ENCODE measurements around the gene BSND.

BSND gene

DNA sequence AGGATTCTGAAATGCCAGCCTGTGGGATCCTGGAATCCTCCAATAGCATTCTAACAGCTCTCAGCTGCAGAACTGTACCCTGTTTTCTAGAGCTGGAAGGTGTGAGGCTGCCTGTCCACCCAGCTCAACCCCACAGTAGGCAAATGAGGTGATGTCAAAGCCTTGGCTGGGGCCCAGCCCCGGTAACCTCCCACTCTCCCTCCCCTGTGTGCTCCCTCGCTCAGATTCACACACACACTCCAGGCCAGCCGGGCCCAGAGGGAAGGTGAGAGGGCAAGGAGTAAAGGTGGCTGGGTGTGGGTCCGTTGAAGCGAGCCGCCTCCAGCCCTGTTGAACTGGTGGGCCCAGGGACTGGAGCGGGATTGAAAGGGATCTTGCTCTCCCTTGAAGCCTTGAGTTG, at the start of gene BSND:
Gene BSND, plus strand, starts transcription at position 257 of the 400 bp plus-strand sequence. CDS start 254 bp downstream, outside the sequence.
- Histone ChIP-seq H3K27me3 (ENCODE audit: control insufficient read depth, insufficient read depth, low read length) (peaks cover 65% of the 10 kb centered on the region), H3K9ac (ENCODE audit: low read depth, low read length) (no peak within 1 kb of the TSS), H3K27ac (ENCODE audit: low read depth, low read length) (no peak within 1 kb of the TSS), H3K4me1 (ENCODE audit: control insufficient read depth, insufficient read depth, low read length) (peaks cover 35% of the 10 kb centered on the region), H3K9me3 (ENCODE audit: control insufficient read depth, insufficient read depth, low read length) (no peaks in the 10 kb centered on the region), H3K4me3 (ENCODE audit: low read depth, low read length) (no peak within 1 kb of the TSS), H3K36me3 (ENCODE audit: control insufficient read depth, insufficient read depth, low read length) (no peaks in the 10 kb centered on the region)

- no peaks in the 10 kb centered on the region for H3K36me3 ChIP-seq (ENCODE audit: control insufficient read depth, insufficient read depth, low read length)
- H3K9me3 ChIP-seq (ENCODE audit: control insufficient read depth, insufficient read depth, low read length), result no peaks in the 10 kb centered on the region
- no peaks in the 10 kb centered on the region for H3K27me3 ChIP-seq (ENCODE audit: control insufficient read depth, insufficient read depth, low read length)
- no peak overlapping the region for H3K4me3 ChIP-seq (ENCODE audit: low read depth, low read length)
- no peak overlapping the region for H3K9ac ChIP-seq (ENCODE audit: low read depth, low read length)
- 0 out of 2 replicates have a peak, but pooled peaks cover 11% of the 10 kb centered on the region for H3K4me1 ChIP-seq (ENCODE audit: control insufficient read depth, insufficient read depth, low read length)
- H3K27ac ChIP-seq (ENCODE audit: low read depth, low read length), result no peak overlapping the region
Observed at GRCh38 chr1:54949053-54949452, 49.7 kb upstream of the BSND start.

DNA sequence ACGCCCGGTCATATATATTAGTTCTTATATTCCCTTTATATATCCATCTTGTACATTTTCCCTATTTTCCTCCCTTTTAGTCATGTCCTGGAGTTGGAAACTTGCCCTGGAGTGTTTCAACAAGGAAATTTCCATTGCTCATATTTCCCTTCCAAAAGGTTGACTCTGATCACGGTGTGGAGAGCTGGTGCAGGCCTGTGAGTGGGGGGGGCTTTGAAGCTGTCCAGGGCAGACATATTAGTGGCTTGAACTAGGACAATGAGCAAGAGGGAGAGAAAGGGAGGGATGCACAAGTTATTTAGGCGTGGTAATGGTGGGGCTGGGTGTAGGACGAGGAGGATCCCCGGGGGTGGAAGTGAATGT, 48.7 kb upstream of the BSND start:
- Histone ChIP-seq H3K4me1 (ENCODE audit: control insufficient read depth, insufficient read depth, low read length) (0 out of 2 replicates have a peak, but pooled peaks cover 11% of the 10 kb centered on the region), H3K9me3 (ENCODE audit: control insufficient read depth, insufficient read depth, low read length) (no peaks in the 10 kb centered on the region), H3K9ac (ENCODE audit: low read depth, low read length) (no peak overlapping the region), H3K27me3 (ENCODE audit: control insufficient read depth, insufficient read depth, low read length) (no peaks in the 10 kb centered on the region), H3K36me3 (ENCODE audit: control insufficient read depth, insufficient read depth, low read length) (no peaks in the 10 kb centered on the region), H3K27ac (ENCODE audit: low read depth, low read length) (no peak overlapping the region), H3K4me3 (ENCODE audit: low read depth, low read length) (no peak overlapping the region)

- Histone ChIP-seq H3K4me1 (ENCODE audit: control insufficient read depth, insufficient read depth, low read length) (0 out of 2 replicates have a peak, but pooled peaks cover 11% of the 10 kb centered on the region), H3K4me3 (ENCODE audit: low read depth, low read length) (no peak overlapping the region), H3K9ac (ENCODE audit: low read depth, low read length) (no peak overlapping the region), H3K9me3 (ENCODE audit: control insufficient read depth, insufficient read depth, low read length) (no peaks in the 10 kb centered on the region), H3K27me3 (ENCODE audit: control insufficient read depth, insufficient read depth, low read length) (no peaks in the 10 kb centered on the region), H3K27ac (ENCODE audit: low read depth, low read length) (no peak overlapping the region), H3K36me3 (ENCODE audit: control insufficient read depth, insufficient read depth, low read length) (no peaks in the 10 kb centered on the region)
Observed at GRCh38 chr1:54950369-54951163, 48.2 kb upstream of the BSND start.

DNA sequence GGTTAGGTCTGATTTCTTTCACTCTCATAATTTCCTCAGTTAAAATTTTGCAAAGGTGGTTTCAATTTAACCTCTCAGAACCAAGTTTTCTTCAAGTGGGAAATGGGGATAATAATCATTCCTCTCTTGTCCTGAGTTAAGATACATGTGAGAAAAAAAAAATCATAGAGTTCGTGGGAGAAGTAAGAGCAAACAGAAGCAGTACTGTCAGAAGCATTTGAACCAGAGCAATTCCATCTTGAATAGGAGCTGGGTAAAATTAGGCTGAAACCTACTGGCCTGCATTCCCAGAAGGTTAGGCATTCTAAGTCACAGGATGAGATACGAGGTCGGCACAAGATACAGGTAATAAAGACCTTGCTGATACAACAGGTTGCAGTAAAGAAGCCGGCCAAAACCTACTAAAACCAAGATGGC, 46.9 kb upstream of the BSND start:
- Histone ChIP-seq H3K27me3 (ENCODE audit: control insufficient read depth, insufficient read depth, low read length) (no peaks in the 10 kb centered on the region), H3K36me3 (ENCODE audit: control insufficient read depth, insufficient read depth, low read length) (no peaks in the 10 kb centered on the region), H3K9ac (ENCODE audit: low read depth, low read length) (no peak overlapping the region), H3K27ac (ENCODE audit: low read depth, low read length) (no peak overlapping the region), H3K9me3 (ENCODE audit: control insufficient read depth, insufficient read depth, low read length) (peaks cover 1% of the 10 kb centered on the region; the same call in 1 of the 2 replicates), H3K4me1 (ENCODE audit: control insufficient read depth, insufficient read depth, low read length) (0 out of 2 replicates have a peak, but pooled peaks cover 11% of the 10 kb centered on the region), H3K4me3 (ENCODE audit: low read depth, low read length) (no peak overlapping the region)

- Histone ChIP-seq H3K27me3 (ENCODE audit: control insufficient read depth, insufficient read depth, low read length) (no peaks in the 10 kb centered on the region), H3K9ac (ENCODE audit: low read depth, low read length) (no peak overlapping the region), H3K9me3 (ENCODE audit: control insufficient read depth, insufficient read depth, low read length) (peaks cover 12% of the 10 kb centered on the region), H3K36me3 (ENCODE audit: control insufficient read depth, insufficient read depth, low read length) (no peaks in the 10 kb centered on the region), H3K27ac (ENCODE audit: low read depth, low read length) (no peak overlapping the region), H3K4me1 (ENCODE audit: control insufficient read depth, insufficient read depth, low read length) (0 out of 2 replicates have a peak, but pooled peaks cover 11% of the 10 kb centered on the region), H3K4me3 (ENCODE audit: low read depth, low read length) (no peak overlapping the region)
Observed at GRCh38 chr1:54952950-54953718, 45.6 kb upstream of the BSND start.

- H3K27ac ChIP-seq (ENCODE audit: low read depth, low read length), result no peak overlapping the region
- peaks cover 19% of the 10 kb centered on the region for H3K9me3 ChIP-seq (ENCODE audit: control insufficient read depth, insufficient read depth, low read length)
- no peak overlapping the region for H3K9ac ChIP-seq (ENCODE audit: low read depth, low read length)
- no peaks in the 10 kb centered on the region for H3K36me3 ChIP-seq (ENCODE audit: control insufficient read depth, insufficient read depth, low read length)
- H3K4me3 ChIP-seq (ENCODE audit: low read depth, low read length), result no peak overlapping the region
- no peaks in the 10 kb centered on the region for H3K27me3 ChIP-seq (ENCODE audit: control insufficient read depth, insufficient read depth, low read length)
- 0 out of 2 replicates have a peak, but pooled peaks cover 11% of the 10 kb centered on the region for H3K4me1 ChIP-seq (ENCODE audit: control insufficient read depth, insufficient read depth, low read length)
Observed at GRCh38 chr1:54953846-54954245, 44.9 kb upstream of the BSND start.

GRCh38 chr1:54955359-54955758, 43.4 kb upstream of the BSND start:
- Histone ChIP-seq H3K27ac (ENCODE audit: low read depth, low read length) (no peak overlapping the region), H3K9me3 (ENCODE audit: control insufficient read depth, insufficient read depth, low read length) (peaks cover 30% of the 10 kb centered on the region), H3K27me3 (ENCODE audit: control insufficient read depth, insufficient read depth, low read length) (no peaks in the 10 kb centered on the region), H3K9ac (ENCODE audit: low read depth, low read length) (no peak overlapping the region), H3K4me3 (ENCODE audit: low read depth, low read length) (no peak overlapping the region), H3K4me1 (ENCODE audit: control insufficient read depth, insufficient read depth, low read length) (0 out of 2 replicates have a peak, but pooled peaks cover 9% of the 10 kb centered on the region), H3K36me3 (ENCODE audit: control insufficient read depth, insufficient read depth, low read length) (no peaks in the 10 kb centered on the region)

DNA sequence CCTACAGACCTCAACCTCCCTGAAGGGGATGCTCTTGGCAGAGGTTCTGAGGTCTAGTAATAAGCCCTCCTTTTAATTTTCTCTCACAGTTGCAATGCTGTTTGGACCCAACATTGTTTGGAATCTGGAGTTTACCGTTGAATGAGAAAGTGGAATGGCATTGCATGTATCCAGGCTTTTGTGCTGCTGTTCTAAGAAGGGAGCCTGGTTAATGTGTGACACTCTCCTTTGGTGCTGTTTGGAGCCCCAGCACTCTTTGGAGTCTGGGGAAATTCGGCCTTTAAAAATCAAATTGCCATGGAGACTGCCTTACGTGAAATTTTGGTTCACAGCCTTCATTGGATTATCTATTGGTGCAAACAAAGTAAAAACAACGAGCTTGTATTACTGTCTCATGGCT, 42.0 kb upstream of the BSND start:
- H3K4me3 ChIP-seq (ENCODE audit: low read depth, low read length), result no peak overlapping the region
- H3K36me3 ChIP-seq (ENCODE audit: control insufficient read depth, insufficient read depth, low read length), result no peaks in the 10 kb centered on the region
- peaks cover 30% of the 10 kb centered on the region for H3K9me3 ChIP-seq (ENCODE audit: control insufficient read depth, insufficient read depth, low read length)
- H3K9ac ChIP-seq (ENCODE audit: low read depth, low read length), result no peak overlapping the region
- H3K27me3 ChIP-seq (ENCODE audit: control insufficient read depth, insufficient read depth, low read length), result no peaks in the 10 kb centered on the region
- H3K27ac ChIP-seq (ENCODE audit: low read depth, low read length), result no peak overlapping the region
- peaks cover 6% of the 10 kb centered on the region for H3K4me1 ChIP-seq (ENCODE audit: control insufficient read depth, insufficient read depth, low read length)

DNA sequence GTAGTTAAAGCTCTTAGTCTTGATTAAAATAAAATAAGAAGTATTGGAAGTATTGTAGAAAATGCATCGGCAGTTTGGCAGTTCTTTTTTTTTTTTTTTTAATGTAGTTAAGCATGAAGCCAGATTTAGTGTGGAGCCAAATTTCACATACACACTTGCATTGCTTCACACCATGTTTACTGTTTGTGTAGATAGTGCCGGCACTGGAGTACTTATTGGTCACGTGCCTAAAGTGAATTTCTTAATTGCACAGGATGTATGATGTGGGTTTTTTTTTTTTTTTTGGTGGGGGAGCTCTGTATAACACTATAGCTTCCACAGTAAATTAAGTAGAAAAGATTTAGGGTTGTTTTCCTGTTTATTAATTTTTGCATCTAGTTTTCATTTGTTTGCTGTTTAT, 39.5 kb upstream of the BSND start:
- Histone ChIP-seq H3K27ac (ENCODE audit: low read depth, low read length) (no peak overlapping the region), H3K9ac (ENCODE audit: low read depth, low read length) (no peak overlapping the region), H3K4me1 (ENCODE audit: control insufficient read depth, insufficient read depth, low read length) (peaks cover 22% of the 10 kb centered on the region), H3K9me3 (ENCODE audit: control insufficient read depth, insufficient read depth, low read length) (peaks cover 30% of the 10 kb centered on the region), H3K4me3 (ENCODE audit: low read depth, low read length) (no peak overlapping the region), H3K36me3 (ENCODE audit: control insufficient read depth, insufficient read depth, low read length) (no peaks in the 10 kb centered on the region), H3K27me3 (ENCODE audit: control insufficient read depth, insufficient read depth, low read length) (no peaks in the 10 kb centered on the region)
